HepG2 (cell line): ENCODE results near the gene SFXN2. TPM values are rescaled to one million over a fixed set of nuclear protein-coding genes. Genes with fewer than 3 reads are reported as not detected.

Experiments used
- CBX5 ChIP-seq: sonication (generic); formaldehyde crosslinking; IDR thresholded peaks from 2 replicates; pipeline ENCODE4 v1.4.0; 2020; ENCODE audit warnings: missing genetic modification reagents, borderline replicate concordance
- E2F1 ChIP-seq: sonication (generic); formaldehyde crosslinking; IDR thresholded peaks from 2 replicates; pipeline ENCODE4 v1.5.0; 2020; ENCODE audit warnings: missing genetic modification reagents
- ETV6 ChIP-seq: sonication (generic); formaldehyde crosslinking; conservative IDR thresholded peaks from 2 replicates; pipeline ENCODE4 v1.4.0; 2020; ENCODE audit warnings: missing genetic modification reagents
- FOXA1 ChIP-seq, 2 experiments: fragments of 450-650 bp in 1 of 2; sonication (generic) in 1 of 2; formaldehyde crosslinking in 1 of 2; IDR thresholded peaks; 2 replicates each; pipeline versions ENCODE4 v1.4.0 to v1.6.1; 2016 to 2020; ENCODE audit warnings: missing genetic modification reagents in 1 of 2
- KDM1A ChIP-seq: IDR thresholded peaks from 2 replicates; pipeline ENCODE4 v1.6.1; 2016; ENCODE audit warnings: missing compliant biosample characterization
- MAZ ChIP-seq, 2 experiments: sonication (generic) in 1 of 2; formaldehyde crosslinking in 1 of 2; IDR thresholded peaks; 2 replicates each; pipeline versions ENCODE4 v1.5.0 to v1.6.1; 2012 to 2020; ENCODE audit warnings: low read depth in 2 of 2, mild to moderate bottlenecking in 2 of 2, borderline replicate concordance in 1 of 2, improper control_type of control experiment in 1 of 2, low read length in 1 of 2, missing genetic modification reagents in 1 of 2, moderate library complexity in 1 of 2
- NFKB2 ChIP-seq: sonication (generic); formaldehyde crosslinking; IDR thresholded peaks from 2 replicates; pipeline ENCODE4 v1.4.0; 2020; ENCODE audit warnings: missing genetic modification reagents, borderline replicate concordance
- PHF8 ChIP-seq: sonication (generic); formaldehyde crosslinking; IDR thresholded peaks from 2 replicates; pipeline ENCODE4 v1.5.0; 2020; ENCODE audit warnings: missing genetic modification reagents
- POLR2G ChIP-seq: fragments of 200-400 bp; formaldehyde crosslinking; IDR thresholded peaks from 2 replicates; pipeline ENCODE4 v1.6.1; 2018; ENCODE audit warnings: mild to moderate bottlenecking, low read depth, low read length, moderate library complexity
- SALL1 ChIP-seq: sonication (generic); formaldehyde crosslinking; IDR thresholded peaks from 2 replicates; pipeline ENCODE4 v1.8.0; 2022; ENCODE audit warnings: mild to moderate bottlenecking, missing genetic modification reagents
- SP2 ChIP-seq: sonication (generic); formaldehyde crosslinking; IDR thresholded peaks from 2 replicates; pipeline ENCODE4 v1.5.1; 2020; ENCODE audit warnings: mild to moderate bottlenecking, missing genetic modification reagents
- TOPORS ChIP-seq: sonication (generic); formaldehyde crosslinking; IDR thresholded peaks from 2 replicates; pipeline ENCODE4 v1.8.0; 2023; ENCODE audit warnings: mild to moderate bottlenecking, missing genetic modification reagents
- ZBTB7B ChIP-seq: sonication (generic); formaldehyde crosslinking; IDR thresholded peaks from 2 replicates; pipeline ENCODE4 v1.4.0; 2020; ENCODE audit warnings: missing genetic modification reagents
- ZFP91 ChIP-seq: sonication (generic); formaldehyde crosslinking; IDR thresholded peaks from 2 replicates; pipeline ENCODE4 v1.9.0; 2022; ENCODE audit warnings: missing genetic modification reagents, mild to moderate bottlenecking, borderline replicate concordance
- ZNF329 ChIP-seq: sonication (generic); formaldehyde crosslinking; IDR thresholded peaks from 2 replicates; pipeline ENCODE4 v1.9.0; 2021; ENCODE audit warnings: low read depth, mild to moderate bottlenecking, missing genetic modification reagents
- ZNF558 ChIP-seq: sonication (generic); formaldehyde crosslinking; IDR thresholded peaks from 2 replicates; pipeline ENCODE4 v1.9.0; 2022; ENCODE audit warnings: mild to moderate bottlenecking, missing genetic modification reagents, borderline replicate concordance
- ZNF652 ChIP-seq: IDR thresholded peaks from 2 replicates; pipeline ENCODE4 v1.6.1; 2016; ENCODE audit warnings: low read depth, borderline replicate concordance
- ZNF883 ChIP-seq: sonication (generic); formaldehyde crosslinking; IDR thresholded peaks from 2 replicates; pipeline ENCODE4 v1.5.1; 2020; ENCODE audit warnings: mild to moderate bottlenecking, missing genetic modification reagents; ENCODE audit errors: not compliant biosample characterization
- polyA plus RNA-seq, 8 experiments: library from polyadenylated mRNA; depleted of rRNA in 3 of 8; stranded (reverse) in 7 of 8; unstranded in 1 of 8; fragments of >200 nt; fragmentation: Illumina TruSeq in 4 of 8; extraction: Trizol in 4 of 8; gene quantifications; 2 replicates each; pipeline versions ENCODE4 v1.2.1 to v1.2.3, GENCODE V29; 2011 to 2016; ENCODE audit warnings: low read depth in 4 of 8, missing spikeins in 1 of 8, mixed read lengths in 1 of 8; ENCODE audit not compliant: insufficient read depth in 1 of 8
- total RNA-seq, 5 experiments: library from RNA; depleted of rRNA; stranded (reverse); fragments of >200 nt; fragmentation: Illumina TruSeq; extraction: Trizol; gene quantifications; 2 replicates each; pipeline ENCODE4 v1.2.3, GENCODE V29; 2016; ENCODE audit warnings: low read depth in 1 of 5
- TF ChIP-seq, protein P1 (sequence below): sonication (generic); formaldehyde crosslinking; IDR thresholded peaks from 2 replicates; pipeline ENCODE4 v1.5.1; 2020; ENCODE audit warnings: mild to moderate bottlenecking, missing genetic modification reagents, moderate library complexity
- TF ChIP-seq, protein P2 (sequence below): IDR thresholded peaks from 2 replicates; pipeline ENCODE4 v1.6.1; 2016; ENCODE audit warnings: mild to moderate bottlenecking

The SFXN2 gene
- total and polyA plus RNA-seq, 2 of the 13 experiments (the other 11 are each of a cell fraction or from before 2014, with no cell fraction given): 12.8 to 21.1 TPM

GRCh38 chr10:102775935-102776669 is 61.7 kb downstream of the SFXN2 start (continued):
- TF ChIP-seq, protein P1, sequence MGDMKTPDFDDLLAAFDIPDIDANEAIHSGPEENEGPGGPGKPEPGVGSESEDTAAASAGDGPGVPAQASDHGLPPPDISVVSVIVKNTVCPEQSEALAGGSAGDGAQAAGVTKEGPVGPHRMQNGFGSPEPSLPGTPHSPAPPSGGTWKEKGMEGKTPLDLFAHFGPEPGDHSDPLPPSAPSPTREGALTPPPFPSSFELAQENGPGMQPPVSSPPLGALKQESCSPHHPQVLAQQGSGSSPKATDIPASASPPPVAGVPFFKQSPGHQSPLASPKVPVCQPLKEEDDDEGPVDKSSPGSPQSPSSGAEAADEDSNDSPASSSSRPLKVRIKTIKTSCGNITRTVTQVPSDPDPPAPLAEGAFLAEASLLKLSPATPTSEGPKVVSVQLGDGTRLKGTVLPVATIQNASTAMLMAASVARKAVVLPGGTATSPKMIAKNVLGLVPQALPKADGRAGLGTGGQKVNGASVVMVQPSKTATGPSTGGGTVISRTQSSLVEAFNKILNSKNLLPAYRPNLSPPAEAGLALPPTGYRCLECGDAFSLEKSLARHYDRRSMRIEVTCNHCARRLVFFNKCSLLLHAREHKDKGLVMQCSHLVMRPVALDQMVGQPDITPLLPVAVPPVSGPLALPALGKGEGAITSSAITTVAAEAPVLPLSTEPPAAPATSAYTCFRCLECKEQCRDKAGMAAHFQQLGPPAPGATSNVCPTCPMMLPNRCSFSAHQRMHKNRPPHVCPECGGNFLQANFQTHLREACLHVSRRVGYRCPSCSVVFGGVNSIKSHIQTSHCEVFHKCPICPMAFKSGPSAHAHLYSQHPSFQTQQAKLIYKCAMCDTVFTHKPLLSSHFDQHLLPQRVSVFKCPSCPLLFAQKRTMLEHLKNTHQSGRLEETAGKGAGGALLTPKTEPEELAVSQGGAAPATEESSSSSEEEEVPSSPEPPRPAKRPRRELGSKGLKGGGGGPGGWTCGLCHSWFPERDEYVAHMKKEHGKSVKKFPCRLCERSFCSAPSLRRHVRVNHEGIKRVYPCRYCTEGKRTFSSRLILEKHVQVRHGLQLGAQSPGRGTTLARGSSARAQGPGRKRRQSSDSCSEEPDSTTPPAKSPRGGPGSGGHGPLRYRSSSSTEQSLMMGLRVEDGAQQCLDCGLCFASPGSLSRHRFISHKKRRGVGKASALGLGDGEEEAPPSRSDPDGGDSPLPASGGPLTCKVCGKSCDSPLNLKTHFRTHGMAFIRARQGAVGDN: peak; percentile 64
- TF ChIP-seq CBX5 (CRISPR knock-in tag) (0 out of 2 replicates have a peak, but pooled peaks have one; percentile 51), KDM1A (CRISPR knock-in tag) (no peak), ZNF652 (peak; percentile 60), E2F1 (no peak), ZNF329 (no peak), ZNF883 (CRISPR knock-in tag) (peak; percentile 26), ETV6 (no peak), NFKB2 (CRISPR knock-in tag) (no peak), ZBTB7B (peak; percentile 61; the same call in 1 of the 2 replicates), MAZ (IDR thresholded peaks at IDR 0.05; ENCODE audit: borderline replicate concordance, low read depth, low read length) (no peak), MAZ (CRISPR knock-in tag; IDR thresholded peaks at IDR 0.05; ENCODE audit: low read depth) (no peak), FOXA1 (IDR thresholded peaks at IDR 0.05) (no peak), FOXA1 (CRISPR knock-in tag; IDR thresholded peaks at IDR 0.05) (peak; percentile 72), ZFP91 (CRISPR knock-in tag) (peak; percentile 34; the same call in 1 of the 2 replicates), SALL1 (CRISPR knock-in tag) (peak; percentile 7; the same call in 1 of the 2 replicates), TOPORS (0 out of 2 replicates have a peak, but pooled peaks have one; percentile 9), SP2 (CRISPR knock-in tag) (no peak), PHF8 (0 out of 2 replicates have a peak, but pooled peaks have one; percentile 19), POLR2G (0 out of 2 replicates have a peak, but pooled peaks have one; percentile 16), ZNF558 (CRISPR knock-in tag) (0 out of 2 replicates have a peak, but pooled peaks have one; percentile 41)
- TF ChIP-seq, protein P2, sequence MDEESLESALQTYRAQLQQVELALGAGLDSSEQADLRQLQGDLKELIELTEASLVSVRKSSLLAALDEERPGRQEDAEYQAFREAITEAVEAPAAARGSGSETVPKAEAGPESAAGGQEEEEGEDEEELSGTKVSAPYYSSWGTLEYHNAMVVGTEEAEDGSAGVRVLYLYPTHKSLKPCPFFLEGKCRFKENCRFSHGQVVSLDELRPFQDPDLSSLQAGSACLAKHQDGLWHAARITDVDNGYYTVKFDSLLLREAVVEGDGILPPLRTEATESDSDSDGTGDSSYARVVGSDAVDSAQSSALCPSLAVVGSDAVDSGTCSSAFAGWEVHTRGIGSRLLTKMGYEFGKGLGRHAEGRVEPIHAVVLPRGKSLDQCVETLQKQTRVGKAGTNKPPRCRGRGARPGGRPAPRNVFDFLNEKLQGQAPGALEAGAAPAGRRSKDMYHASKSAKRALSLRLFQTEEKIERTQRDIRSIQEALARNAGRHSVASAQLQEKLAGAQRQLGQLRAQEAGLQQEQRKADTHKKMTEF (CRISPR knock-in tag): peak; percentile 17; the same call in 1 of the 2 replicates
